GM19025 (cell line): ENCODE measurements around the gene PTPRN.
"Not testable (repeated sequence)": the region's sequence is repeated elsewhere in the genome, so short reads cannot be mapped to it uniquely, and the experiment has no call there.

Source experiments
- ATAC-seq: cut with Tn5 transposase; IDR thresholded peaks from one replicate; pipeline ENCODE4 v1.9.1; 2021; ENCODE audit warnings: mild to moderate bottlenecking, low read depth, moderate library complexity; ENCODE audit not compliant: unreplicated experiment

Gene PTPRN

DNA sequence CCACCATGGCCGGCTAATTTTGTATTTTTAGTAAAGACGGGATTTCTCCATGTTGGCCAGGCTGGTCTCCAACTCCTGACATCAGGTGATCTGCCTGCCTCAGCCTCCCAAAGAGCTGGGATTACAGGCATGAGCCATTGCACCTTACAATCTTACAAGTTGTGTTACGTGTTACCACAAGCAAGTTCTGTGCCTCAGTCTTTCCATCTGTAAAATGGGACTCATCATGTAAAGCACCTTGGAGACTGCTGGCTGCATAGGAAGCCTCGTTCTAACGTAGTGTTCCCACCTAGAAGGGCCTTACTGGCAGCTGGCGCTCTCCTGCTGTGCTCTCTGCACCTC, 20.0 kb downstream of the PTPRN start:
- ATAC-seq = no peak

DNA sequence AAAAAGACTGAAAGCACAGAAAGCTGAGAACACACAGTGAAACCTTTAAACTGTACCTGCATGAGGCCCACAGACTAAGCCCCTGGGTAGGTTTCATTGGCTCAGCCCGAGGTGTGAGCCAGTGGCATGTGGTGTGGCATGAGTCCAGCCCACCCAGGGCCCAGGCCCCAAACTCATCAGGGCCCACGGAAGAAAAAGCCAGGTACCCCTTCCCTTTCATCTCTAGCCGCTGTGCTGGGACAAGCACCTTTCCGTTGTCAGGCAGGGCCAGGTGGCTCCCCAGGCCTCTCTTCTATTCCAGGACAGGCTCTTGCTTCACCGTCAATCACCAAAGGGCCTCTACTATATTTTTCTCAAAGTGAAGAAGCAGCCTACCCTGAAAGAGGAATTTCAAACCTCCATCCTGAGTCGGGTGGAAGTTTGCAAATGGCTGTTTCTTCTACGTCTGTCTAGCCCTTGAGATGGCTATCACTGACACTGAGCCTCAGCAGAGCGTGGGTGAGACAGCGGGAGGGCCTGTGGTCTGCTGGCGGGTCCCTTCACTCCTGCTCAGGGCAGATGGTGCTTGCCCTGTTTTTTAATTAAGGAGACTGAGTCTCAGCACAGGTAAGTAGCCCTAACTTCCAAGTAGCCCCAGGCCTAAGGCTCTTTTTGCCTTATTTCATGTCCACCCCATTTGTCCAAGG, 21.5 kb downstream of the PTPRN start:
- ATAC-seq = no peak

DNA sequence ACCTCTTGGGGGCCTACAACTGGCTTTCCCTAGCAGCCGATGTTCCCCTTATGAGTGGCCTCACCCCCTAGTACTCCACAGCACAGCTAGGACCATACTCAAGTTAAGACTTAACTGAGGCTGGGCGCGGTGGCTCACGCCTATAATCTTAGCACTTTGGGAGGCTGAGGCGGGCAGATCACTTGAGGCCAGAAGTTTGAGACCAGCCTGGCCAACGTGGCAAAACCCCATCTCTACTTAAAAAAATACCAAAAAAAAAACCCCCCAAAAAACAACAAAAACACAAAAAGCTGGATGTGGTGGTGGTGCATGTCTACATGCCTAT, 22.1 kb downstream of the PTPRN start:
- ATAC-seq = not testable (repeated sequence)

DNA sequence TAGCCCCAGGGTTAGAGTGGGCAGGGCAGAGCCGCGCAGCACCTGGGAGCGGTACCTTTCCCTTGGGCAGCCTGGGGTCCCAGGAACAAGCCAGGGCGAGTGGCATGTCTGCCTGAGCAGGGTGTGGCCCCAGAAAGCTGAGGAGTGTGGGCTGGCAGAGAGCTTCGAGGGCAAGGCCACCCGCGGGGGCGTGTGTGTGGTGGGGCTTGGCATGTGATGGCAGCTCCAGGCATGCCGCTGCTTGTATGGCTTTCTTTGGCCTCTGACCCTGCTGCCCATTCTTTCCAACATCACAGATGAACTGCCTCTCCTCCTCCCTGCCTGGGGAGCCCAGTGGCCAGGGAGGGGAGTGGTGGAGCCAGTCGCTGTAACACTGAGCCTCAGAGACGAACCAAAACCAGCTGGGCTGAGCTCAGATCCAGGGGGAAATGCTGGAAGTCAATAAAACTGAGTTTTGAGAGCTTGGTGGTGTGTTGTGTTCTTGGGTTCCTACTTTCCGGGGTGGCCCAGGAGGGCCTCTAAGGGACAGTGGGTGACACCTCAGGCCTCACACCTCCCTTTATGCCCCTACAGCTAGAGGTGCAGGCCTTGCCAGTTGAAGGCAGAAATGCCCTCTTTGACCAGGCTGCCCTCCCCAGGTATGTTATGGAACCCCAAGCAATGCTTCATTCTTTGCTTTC, 22.6 kb downstream of the PTPRN start:
- ATAC-seq = no peak

DNA sequence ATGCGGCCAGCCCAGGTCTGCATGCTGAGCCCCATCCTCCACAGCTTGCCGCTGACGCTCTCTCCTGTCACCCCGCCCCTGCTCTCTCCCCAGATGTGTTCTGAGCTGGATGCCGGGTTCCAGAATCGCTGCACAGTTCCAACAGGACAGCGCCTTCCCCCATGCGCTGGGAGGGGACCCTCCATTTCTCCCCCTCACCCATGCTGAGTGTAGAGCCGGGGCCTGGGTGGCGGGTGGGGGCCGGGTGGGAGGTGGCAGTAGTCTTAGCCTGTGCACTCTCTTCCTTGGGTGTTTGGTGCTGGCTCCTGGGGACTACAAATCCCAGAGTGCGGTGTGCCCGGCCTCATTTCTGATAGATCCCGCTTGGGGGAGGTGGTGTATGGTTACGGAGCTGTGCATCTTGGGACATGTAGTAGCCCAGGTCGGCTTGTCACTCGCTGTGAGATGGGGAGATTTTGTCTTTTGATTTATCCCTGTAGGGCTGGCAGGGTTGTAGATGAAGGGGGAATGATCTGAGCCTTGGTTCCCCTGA, 23.2 kb downstream of the PTPRN start:
- ATAC-seq = no peak

DNA sequence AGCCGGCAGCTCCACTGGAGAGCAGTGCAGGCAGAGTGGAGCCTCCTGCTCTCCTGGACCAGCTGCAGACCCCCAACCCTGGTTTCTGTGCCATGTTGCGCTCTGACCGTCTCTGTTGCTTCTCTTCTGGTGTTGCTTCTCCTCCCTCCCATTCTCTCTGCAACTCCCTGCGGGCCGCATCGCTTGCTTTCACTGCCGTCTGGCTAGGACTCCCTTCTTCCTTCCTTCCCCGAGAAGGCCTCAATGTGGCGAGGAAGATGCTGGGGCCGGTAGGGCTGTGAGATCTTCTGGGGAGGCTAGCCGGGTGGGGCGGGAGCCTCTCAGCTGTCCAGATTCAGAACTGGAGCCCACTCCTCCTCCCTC, 23.8 kb downstream of the PTPRN start:
- no peak for ATAC-seq

DNA sequence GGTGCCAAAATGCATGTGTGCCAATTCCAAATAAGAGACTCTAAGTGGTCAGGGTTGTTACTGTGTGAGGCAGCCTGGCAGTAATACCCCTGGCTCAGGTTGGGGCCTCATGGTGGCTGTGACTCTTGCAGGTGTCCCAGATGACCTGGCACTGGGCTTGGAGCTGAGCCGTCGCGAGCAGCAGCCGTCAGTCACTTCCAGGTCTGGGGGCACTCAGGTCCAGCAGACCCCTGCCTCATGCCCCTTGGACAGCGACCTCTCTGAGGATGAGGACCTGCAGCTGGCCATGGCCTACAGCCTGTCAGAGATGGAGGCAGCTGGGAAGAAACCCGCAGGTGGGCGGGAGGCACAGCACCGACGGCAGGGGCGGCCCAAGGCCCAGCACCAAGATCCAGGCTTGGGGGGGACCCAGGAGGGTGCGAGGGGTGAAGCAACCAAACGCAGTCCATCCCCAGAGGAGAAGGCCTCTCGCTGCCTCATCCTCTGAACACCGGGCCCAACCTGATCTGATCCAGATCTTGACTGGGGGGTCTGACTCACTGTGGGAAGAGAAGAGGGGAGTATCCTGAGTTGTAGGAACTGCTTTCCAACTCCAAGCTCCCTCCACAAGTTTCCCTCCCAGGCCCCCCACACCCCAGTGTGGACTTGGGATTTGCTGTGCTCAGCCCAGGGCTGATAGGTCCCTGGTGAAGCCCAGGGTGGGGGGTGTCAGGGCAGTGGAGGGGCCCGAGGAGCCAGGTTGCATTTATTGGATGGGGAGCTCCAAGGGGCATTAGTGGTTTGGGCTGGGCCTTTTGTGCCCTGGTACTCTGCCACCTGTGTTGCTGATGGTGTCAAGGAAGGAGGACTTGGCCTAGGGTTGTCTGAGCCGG, 24.5 kb downstream of the PTPRN start:
- ATAC-seq = no peak

DNA sequence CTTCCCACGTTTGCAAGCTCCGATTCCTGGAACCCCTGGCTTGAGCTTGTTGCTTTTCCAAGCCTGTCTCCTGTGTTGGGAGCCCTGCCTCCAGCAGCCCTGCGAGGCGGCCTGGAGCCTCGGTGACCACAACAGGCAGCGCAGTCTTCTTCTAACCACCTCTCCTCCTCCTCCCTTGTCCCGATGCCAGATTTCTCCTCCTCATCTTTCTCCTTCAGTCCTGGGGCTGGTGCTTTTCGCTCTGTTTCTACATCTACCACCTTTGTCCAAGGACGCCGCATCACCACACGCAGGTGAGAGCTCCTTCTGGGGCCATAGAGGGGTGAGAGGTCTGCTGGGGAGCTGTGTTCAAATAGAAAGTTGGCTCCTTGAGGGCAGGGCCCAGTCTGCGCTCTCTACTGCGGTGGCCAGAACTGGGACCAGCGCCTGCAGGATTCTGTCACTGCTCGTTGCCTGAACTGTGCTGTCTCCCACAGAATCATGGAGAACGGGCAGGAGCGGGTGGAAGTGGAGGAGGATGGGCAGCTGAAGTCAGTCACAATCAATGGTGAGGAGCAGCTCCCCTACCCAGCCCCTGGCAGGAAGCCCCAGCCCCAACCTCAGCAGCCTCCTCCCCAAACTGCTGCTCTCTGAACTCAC, 26.1 kb downstream of the PTPRN start:
- ATAC-seq = no peak

DNA sequence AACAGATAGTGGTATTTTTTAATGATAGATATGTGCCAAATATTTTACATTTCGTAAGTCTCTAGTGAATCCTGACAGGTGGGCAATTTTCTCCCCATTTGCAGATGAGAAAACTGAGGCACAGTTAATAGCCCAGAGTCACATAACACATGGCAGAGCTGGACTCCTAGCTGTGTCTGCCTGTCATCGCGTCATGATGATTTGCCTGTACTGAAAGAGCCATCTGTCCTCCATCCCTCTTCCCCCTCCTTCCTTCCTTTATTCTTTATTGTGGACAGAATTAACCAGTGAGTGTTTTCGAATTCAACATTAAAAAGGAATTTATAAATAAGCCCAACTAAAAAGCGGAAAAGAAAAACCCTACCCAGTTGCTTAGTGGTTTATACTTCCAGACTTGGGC, 26.8 kb downstream of the PTPRN start:
- no peak for ATAC-seq

DNA sequence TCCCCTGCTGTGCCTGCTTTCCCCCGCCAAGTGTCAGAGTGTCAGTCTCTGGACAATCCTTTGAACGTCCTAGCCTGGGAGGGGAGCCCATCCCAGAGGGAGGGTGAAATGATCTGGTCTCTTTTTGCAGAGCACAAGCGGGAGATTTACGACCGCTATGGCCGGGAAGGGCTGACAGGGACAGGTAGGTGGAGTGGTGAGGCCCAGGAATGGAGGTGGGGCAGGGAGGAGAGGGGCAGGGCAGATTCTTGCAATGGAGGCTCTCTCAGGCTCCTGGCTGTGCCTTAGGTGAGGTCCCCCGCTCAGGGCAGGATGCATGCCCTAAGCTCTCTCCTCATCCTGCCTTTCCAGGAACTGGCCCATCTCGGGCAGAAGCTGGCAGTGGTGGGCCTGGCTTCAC, 27.6 kb downstream of the PTPRN start:
- ATAC-seq = no peak

DNA sequence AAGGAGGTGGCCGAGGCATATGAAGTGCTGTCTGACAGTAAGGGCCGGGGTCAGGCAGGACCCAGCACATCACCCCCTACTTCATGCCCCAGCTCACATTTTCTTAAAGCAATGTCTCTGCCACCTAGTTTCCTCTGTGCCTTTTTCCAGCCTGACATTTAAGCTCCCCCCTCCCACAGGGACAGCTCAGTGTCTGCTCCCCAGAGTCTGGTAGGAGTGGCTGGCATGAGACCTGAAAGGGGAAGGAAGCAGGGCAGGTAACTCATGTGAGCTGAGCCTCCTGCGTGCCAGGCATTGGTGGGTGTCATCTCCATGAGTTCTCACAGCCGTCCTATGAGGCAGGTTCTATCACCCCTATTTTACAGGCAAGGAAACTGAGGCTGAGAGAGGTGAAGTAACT, 28.6 kb downstream of the PTPRN start:
- ATAC-seq = no peak

DNA sequence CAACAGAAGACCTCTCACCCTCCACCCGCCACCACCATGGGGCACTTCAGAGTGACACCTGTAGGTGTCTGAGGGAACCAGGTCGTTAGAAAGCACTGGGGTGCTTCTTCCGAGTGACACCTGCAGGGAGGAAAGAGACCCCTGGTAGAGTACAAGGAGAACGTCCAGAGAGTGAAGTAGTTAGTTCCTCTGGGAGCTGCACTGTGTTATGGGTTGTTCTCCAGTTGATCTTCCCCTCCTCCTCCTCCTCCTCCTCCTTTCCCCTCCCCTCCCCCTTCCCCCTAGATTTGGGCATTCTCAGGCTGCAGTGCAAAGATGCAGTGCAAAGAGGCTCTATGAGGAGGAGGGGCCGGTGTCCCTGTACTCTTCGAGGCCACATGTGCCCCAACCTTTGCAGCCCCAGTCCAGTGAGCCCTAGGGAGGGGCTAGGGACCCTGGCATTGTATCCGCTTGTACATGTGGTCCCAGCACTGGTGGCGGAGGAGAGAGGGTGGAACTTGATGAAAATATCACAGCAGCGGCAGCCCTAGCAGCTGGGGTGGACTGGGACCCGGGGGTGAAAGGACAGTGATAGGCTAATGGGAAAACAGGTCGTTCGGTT, 29.2 kb downstream of the PTPRN start:
- no peak for ATAC-seq

DNA sequence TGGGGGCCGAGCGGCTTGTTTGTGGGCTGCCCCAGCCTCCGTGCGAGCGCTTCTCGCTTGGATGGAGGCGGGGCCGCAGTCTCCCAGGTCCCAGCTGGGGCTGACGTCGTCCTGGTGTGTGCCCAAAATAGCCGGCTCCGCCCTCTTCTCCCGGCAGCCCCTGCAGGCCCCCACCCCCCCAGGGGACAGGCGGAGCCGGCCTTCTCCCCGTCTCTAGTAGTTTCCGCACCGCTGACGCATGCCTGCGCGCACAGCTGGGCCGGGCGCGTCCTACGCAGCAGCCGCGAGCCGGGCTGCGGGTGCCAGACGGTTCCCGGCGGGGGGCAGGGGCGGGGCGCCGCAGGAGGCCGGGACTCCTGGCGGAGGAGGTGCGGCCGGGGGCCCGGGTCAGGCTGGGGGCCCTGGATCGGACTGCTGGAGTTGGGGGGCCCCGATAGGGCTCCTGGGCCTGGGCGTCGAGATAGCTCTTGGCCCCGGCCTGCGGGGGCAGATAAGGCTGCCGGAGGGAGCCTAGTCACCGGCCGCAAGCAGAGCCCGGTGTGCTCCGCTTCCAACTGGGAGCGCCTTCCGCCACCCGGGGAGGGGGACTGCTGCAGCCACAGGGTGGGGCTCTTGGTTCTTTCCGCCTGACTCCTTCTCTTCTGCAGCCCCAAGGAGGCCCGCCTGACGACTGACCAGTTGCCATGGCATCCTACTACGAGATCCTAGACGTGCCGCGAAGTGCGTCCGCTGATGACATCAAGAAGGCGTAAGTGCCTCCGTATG, 29.9 kb downstream of the PTPRN start, which contains the start of gene DNAJB2:
DNAJB2 (plus strand) TSS at position 216 of the 765 bp plus-strand sequence; CDS start at position 684, 468 bp downstream.
- peak; percentile 86 for ATAC-seq

DNA sequence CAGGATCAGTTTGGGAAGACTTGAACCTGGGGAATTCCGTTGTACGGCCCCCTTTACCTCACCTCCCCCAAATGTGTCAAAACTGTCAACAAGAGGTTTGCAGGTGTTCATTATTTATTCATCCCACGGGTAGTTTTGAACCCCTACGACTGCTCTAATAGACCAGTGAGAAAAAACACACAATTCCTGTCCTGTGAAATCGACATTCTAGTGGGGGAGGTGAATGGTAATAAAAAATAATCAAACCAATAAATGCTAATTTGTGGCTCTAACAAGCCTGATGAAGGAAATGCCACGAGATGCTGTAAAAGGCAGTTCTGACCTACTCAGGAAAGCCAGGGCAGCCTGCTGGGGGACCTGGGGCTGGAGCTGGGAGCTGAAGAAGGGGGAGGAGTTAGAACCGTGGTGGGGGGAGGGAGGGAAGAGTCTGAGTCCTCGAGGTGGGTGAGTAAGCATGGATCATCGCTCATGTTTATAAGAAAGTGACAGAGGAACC, 30.5 kb downstream of the PTPRN start:
- no peak for ATAC-seq

DNA sequence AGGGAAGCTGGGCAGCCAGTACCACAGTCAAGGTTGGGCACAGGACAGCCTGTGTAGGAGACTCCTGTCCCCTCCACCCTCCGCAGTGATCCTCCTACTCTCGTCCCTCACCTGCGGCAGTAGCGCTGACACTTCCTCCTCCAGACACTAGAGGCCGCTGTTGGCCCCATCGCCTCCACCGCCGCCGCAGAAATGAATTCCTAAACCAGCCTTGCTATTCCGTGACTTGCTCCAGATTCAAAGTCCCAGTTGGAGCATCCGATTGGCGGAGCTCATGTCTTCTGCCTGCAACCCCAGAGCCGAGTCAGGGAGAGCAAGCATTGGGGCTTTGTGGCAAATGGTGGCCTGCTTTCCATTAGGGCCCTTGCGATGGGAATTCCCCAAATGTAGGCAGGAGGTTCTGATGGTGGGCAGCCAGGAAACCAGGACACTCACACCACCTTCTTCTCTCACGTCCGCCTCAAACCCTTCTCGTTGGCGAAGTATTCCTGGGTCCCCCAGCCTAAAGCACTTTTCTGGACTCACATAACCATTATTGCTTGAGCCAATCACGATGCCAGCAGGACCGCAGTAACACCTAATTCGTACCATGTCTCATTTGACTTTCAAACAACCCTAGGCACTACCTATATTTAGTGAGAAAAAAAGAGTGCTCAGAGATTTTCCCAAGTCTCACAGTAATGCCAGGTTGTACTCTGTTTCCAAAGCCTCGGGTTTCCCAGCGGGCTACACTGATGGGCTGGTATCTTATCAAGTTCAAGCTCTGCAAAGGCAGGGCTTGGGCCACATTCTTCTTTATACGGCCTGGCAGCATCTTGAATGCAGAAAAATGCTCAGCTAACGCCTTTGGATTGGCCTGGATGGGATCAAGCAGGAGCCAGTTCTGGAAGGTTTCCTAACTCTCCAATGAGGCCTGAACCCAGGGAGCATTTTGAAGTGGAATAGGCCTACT, 31.2 kb downstream of the PTPRN start:
- ATAC-seq = no peak

DNA sequence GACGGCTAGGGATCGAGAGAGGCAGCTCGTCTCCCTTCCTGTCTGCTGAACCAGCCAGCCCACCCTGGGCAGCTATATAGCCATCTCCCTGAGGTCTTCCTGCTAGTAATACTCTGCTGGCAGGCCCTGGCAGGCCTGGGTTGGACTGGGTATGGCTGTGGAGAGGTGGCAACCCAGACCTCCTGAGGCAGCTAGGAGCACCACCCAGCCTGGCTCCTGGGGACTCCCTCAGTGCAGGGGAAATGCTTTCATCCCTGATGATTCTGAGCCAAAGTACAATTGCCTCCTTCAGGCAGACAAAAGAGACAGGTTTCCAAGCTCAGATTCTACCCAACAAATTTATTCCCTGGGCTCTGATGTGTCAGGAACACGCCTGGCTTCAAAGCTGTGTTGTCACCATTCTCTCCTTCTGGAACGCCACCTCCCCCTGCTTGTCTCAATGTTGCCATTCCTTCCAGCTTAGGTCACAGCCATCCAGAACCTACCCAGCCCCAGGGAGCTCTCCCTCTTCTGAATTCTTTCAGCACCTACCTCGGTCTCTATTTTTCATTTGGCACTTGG, 34.8 kb downstream of the PTPRN start:
- ATAC-seq = no peak

DNA sequence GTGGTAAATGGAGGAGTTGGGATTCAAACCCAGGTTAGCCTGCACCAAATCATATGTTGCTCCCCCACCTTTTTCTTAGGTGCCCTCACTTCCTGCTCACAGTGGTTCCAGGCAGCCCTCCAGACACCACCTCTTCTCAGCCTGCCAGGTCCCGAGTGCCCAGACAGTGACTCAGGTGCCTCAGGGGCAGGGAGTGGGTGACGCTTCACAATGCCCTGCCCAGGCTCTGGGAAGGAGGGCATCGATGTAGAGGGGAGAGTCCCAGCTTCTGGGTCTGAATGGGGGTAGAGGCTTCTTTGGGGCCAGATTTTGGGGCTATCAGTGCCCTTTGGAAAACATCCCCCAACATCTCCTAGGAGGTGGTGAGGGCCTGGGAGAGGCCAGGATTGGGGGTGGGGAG, 35.3 kb downstream of the PTPRN start:
- no peak for ATAC-seq

DNA sequence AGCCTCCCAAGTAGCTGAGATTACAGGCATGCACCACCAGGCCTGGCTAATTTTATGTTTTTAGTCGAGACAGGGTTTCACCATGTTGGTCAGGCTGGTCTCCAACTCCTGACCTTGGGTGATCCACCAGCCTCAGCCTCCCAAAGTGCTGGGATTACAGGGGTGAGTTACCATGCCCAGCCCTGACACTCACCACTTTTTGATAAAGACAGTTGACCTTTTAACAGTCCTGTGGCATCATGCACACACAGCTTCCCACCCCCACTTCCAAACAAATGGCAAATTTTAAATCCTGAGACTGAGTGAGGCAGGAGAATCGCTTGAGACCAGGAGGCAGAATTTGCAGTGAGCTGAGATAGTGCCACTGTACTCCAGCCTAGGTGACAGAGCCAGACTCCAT, 36.2 kb downstream of the PTPRN start:
- ATAC-seq = no peak
